H1 (cell line): ENCODE data around the gene WNT9A. TPM values are rescaled to one million over a fixed set of nuclear protein-coding genes. Genes with fewer than 3 reads are reported as not detected.

Experiments used
- CTCF ChIA-PET: fragments of 300-600 bp; sonication (Branson Sonifier 250); formaldehyde crosslinking; loops from one replicate; lab custom pipeline; 2021; ENCODE audit not compliant: partially characterized antibody; lab: Charles Lee
- POLR2A ChIA-PET: fragments of 300-600 bp; sonication (Branson Sonifier 250); formaldehyde crosslinking; loops from one replicate; lab custom pipeline; 2021; ENCODE audit warnings: inconsistent platforms; ENCODE audit not compliant: partially characterized antibody; lab: Charles Lee
- DNase-seq, 2 experiments: peaks; one replicate each; pipeline versions ENCODE4 v3.0.0 to v3.0.0-alpha.2; 2010 to 2022; ENCODE audit warnings: low spot score in 2 of 2, low read depth in 1 of 2, mixed read lengths in 1 of 2
- FAIRE-seq: peaks from 2 replicates; lab custom pipeline; 2011; peaks lifted over from hg19 to GRCh38; lab: Jason Lieb, UNC
- H2AFZ ChIP-seq: 2 replicates; pipeline ENCODE4 v1.8.1; 2012; ENCODE audit warnings: low read length, inconsistent platforms
- H2AK5ac ChIP-seq: 2 replicates; pipeline ENCODE4 v1.6.1; 2013; ENCODE audit warnings: low read depth, low read length
- H2BK120ac ChIP-seq: replicated peaks from 2 replicates; pipeline ENCODE3; 2013; ENCODE audit warnings: low read depth, low read length, inconsistent platforms
- H2BK12ac ChIP-seq: 2 replicates; pipeline ENCODE4 v1.6.1; 2013; ENCODE audit warnings: low read depth, low read length
- H2BK15ac ChIP-seq: 2 replicates; pipeline ENCODE4 v1.6.1; 2013; ENCODE audit warnings: low read length
- H2BK20ac ChIP-seq: 2 replicates; pipeline ENCODE4 v1.6.1; 2013; ENCODE audit warnings: low read length
- H2BK5ac ChIP-seq: 2 replicates; pipeline ENCODE4 v1.6.1; 2013; ENCODE audit warnings: low read depth, low read length
- H3K14ac ChIP-seq: 2 replicates; pipeline ENCODE4 v1.6.1; 2013; ENCODE audit warnings: inconsistent platforms; ENCODE audit not compliant: insufficient read length
- H3K18ac ChIP-seq: 2 replicates; pipeline ENCODE4 v1.6.1; 2013; ENCODE audit warnings: low read length; ENCODE audit errors: extremely low read depth
- H3K23ac ChIP-seq: 2 replicates; pipeline ENCODE4 v1.6.1; 2013; ENCODE audit warnings: inconsistent platforms; ENCODE audit not compliant: insufficient read length
- H3K23me2 ChIP-seq: 2 replicates; pipeline ENCODE4 v1.6.1; 2013; ENCODE audit warnings: low read depth, low read length
- H3K27ac ChIP-seq: 2 replicates; pipeline ENCODE4 v1.6.1; 2011; ENCODE audit warnings: low read depth, low read length, inconsistent platforms
- H3K27me3 ChIP-seq, 4 experiments: replicated peaks in 1 of 4; 1 replicate in 1 of 4; 2 replicates in 3 of 4; pipeline versions ENCODE4 v1.6.1 to v1.8.1; 2011 to 2013; ENCODE audit warnings: low read length in 3 of 4, mild to moderate bottlenecking in 3 of 4, inconsistent platforms in 2 of 4, mixed read lengths in 2 of 4, moderate library complexity in 1 of 4; ENCODE audit not compliant: control insufficient read depth in 3 of 4, insufficient read depth in 3 of 4; ENCODE audit errors: extremely low read depth in 1 of 4
- H3K36me3 ChIP-seq, 4 experiments: 2 replicates each; pipeline versions ENCODE4 v1.6.1 to v1.8.1; 2011 to 2013; ENCODE audit warnings: mild to moderate bottlenecking in 4 of 4, low read length in 3 of 4, moderate library complexity in 2 of 4, control low read depth in 1 of 4, inconsistent platforms in 1 of 4; ENCODE audit not compliant: insufficient read depth in 4 of 4, control insufficient read depth in 2 of 4
- H3K4ac ChIP-seq: replicated peaks from 2 replicates; pipeline ENCODE3; 2013; ENCODE audit warnings: low read length, low read depth, mixed read lengths, inconsistent platforms; ENCODE audit not compliant: insufficient read length
- H3K4me1 ChIP-seq, 4 experiments: replicated peaks in 1 of 4; 1 replicate in 1 of 4; 2 replicates in 3 of 4; pipeline versions ENCODE4 v1.6.1 to v1.8.1; 2011 to 2013; ENCODE audit warnings: low read length in 3 of 4, inconsistent platforms in 2 of 4, mixed read lengths in 1 of 4; ENCODE audit not compliant: insufficient read depth in 4 of 4, control insufficient read depth in 3 of 4
- H3K4me2 ChIP-seq, 2 experiments: 2 replicates each; pipeline versions ENCODE4 v1.6.1 to v1.8.1; 2011 to 2013; ENCODE audit warnings: low read depth in 2 of 2, low read length in 2 of 2, control low read depth in 1 of 2, inconsistent platforms in 1 of 2, mild to moderate bottlenecking in 1 of 2; ENCODE audit not compliant: insufficient read depth in 1 of 2
- H3K4me3 ChIP-seq, 4 experiments: fragments of 200-600, 300-600 bp in 1 of 4; sonication (generic), shearing (Covaris generic), sonication (Bioruptor Twin) in 1 of 4; 2 replicates each; pipeline versions ENCODE4 v1.5.1 to v1.8.1; 2011 to 2016; ENCODE audit warnings: low read length in 4 of 4, low read depth in 3 of 4, control low read depth in 2 of 4, inconsistent platforms in 2 of 4, mild to moderate bottlenecking in 2 of 4, mixed read lengths in 1 of 4, moderate library complexity in 1 of 4; ENCODE audit not compliant: insufficient read depth in 2 of 4; ENCODE audit errors: extremely low read depth in 1 of 4
- H3K56ac ChIP-seq: replicated peaks from 2 replicates; pipeline ENCODE3; 2013; ENCODE audit warnings: low read depth, mild to moderate bottlenecking, mixed read lengths, low read length, inconsistent platforms; ENCODE audit not compliant: insufficient read length
- H3K79me1 ChIP-seq: 2 replicates; pipeline ENCODE4 v1.6.1; 2013; ENCODE audit warnings: low read depth, low read length, control low read depth
- H3K79me2 ChIP-seq, 2 experiments: 2 replicates each; pipeline versions ENCODE4 v1.6.1 to v1.8.1; 2012 to 2013; ENCODE audit warnings: low read length in 2 of 2, mild to moderate bottlenecking in 2 of 2, inconsistent platforms in 1 of 2; ENCODE audit not compliant: insufficient read depth in 2 of 2, control insufficient read depth in 1 of 2
- H3K9ac ChIP-seq, 4 experiments: replicated peaks in 1 of 4; 1 replicate in 1 of 4; 2 replicates in 3 of 4; pipeline versions ENCODE4 v1.6.1 to v1.8.1; 2011 to 2013; ENCODE audit warnings: low read depth in 3 of 4, low read length in 3 of 4, control low read depth in 2 of 4, mild to moderate bottlenecking in 2 of 4, moderate library complexity in 2 of 4, inconsistent platforms in 1 of 4; ENCODE audit errors: extremely low read depth in 1 of 4
- H3K9me3 ChIP-seq, 2 experiments: 2 replicates each; pipeline versions ENCODE4 v1.6.1 to v1.8.1; 2012 to 2013; ENCODE audit warnings: mild to moderate bottlenecking in 2 of 2, moderate library complexity in 2 of 2, control low read depth in 1 of 2, inconsistent platforms in 1 of 2, low read depth in 1 of 2, low read length in 1 of 2, mixed read lengths in 1 of 2; ENCODE audit not compliant: insufficient read depth in 2 of 2
- H4K20me1 ChIP-seq, 2 experiments: replicated peaks in 1 of 2; 2 replicates each; pipeline versions ENCODE3 to v1.8.1; 2011 to 2013; ENCODE audit warnings: inconsistent platforms in 2 of 2, low read length in 2 of 2, mild to moderate bottlenecking in 1 of 2; ENCODE audit not compliant: insufficient read depth in 2 of 2, control insufficient read depth in 1 of 2
- H4K5ac ChIP-seq: 2 replicates; pipeline ENCODE4 v1.6.1; 2013; ENCODE audit warnings: low read length, low read depth, mixed read lengths, inconsistent platforms; ENCODE audit not compliant: insufficient read length
- H4K8ac ChIP-seq: 2 replicates; pipeline ENCODE4 v1.8.0; 2013; ENCODE audit warnings: mild to moderate bottlenecking, moderate library complexity, low read length, inconsistent platforms; ENCODE audit not compliant: insufficient read depth; ENCODE audit errors: extremely low read depth
- H4K91ac ChIP-seq: replicated peaks from 2 replicates; pipeline ENCODE3; 2013; ENCODE audit warnings: low read length, mixed read lengths, inconsistent platforms; ENCODE audit not compliant: insufficient read length
- ASH2L ChIP-seq: fragments of 200-600, 300-600 bp; sonication (generic); IDR thresholded peaks from one replicate; pipeline ENCODE4 v1.7.1; 2017; ENCODE audit warnings: low read length
- CREB1 ChIP-seq: IDR thresholded peaks from 2 replicates; pipeline ENCODE4 v1.6.1; 2012; ENCODE audit warnings: inconsistent platforms
- POLR2A ChIP-seq, 2 experiments: IDR thresholded peaks; 1 replicate in 1 of 2; 2 replicates in 1 of 2; pipeline ENCODE4 v1.6.1; 2011; ENCODE audit warnings: low read depth in 2 of 2, low read length in 2 of 2, mild to moderate bottlenecking in 2 of 2; ENCODE audit errors: control extremely low read depth in 1 of 2
- POU5F1 ChIP-seq: IDR thresholded peaks from 2 replicates; pipeline ENCODE4 v1.6.1; 2011; ENCODE audit warnings: low read depth, mild to moderate bottlenecking, low read length, moderate library complexity
- SIRT6 ChIP-seq: IDR thresholded peaks from one replicate; pipeline ENCODE4 v1.7.1; 2012; ENCODE audit warnings: low read length, inconsistent platforms
- WGBS, 2 experiments: shearing (Covaris generic) in 1 of 2; methylation state at CpG; one replicate each; pipeline versions ENCODE4 v1.1.6 to v1.1.7; 2013 to 2015; ENCODE audit warnings: low lambda C conversion rate in 2 of 2, mixed read lengths in 2 of 2, inconsistent platforms in 1 of 2, low coverage in 1 of 2, missing lambda C conversion rate in 1 of 2; ENCODE audit not compliant: insufficient replicate concordance in 2 of 2, insufficient coverage in 1 of 2, insufficient read length in 1 of 2; ENCODE audit errors: extremely low coverage in 1 of 2, missing lambda C conversion rate in 1 of 2; 5-methylcytosine and 5-hydroxymethylcytosine counted together
- polyA plus RNA-seq, 7 experiments: library from polyadenylated mRNA; depleted of rRNA in 3 of 7; stranded (reverse) in 5 of 7; unstranded in 2 of 7; fragments of >200 nt in 5 of 7; fragments of 200-250 nt in 2 of 7; gene quantifications; 1 replicate in 5 of 7; 2 replicates in 1 of 7; 4 replicates in 1 of 7; pipeline versions ENCODE4 v1.2.1 to v1.2.3, GENCODE V29; 2011 to 2013; ENCODE audit warnings: missing spikeins in 2 of 7, mixed read lengths in 2 of 7
- total RNA-seq: library from RNA; stranded (reverse); fragmentation: NEBNext Ultra II Directional; extraction: Animal tissue kit (Norgen Biotek cat#: 25700); gene quantifications from 2 replicates; pipeline ENCODE4 v1.2.1, GENCODE V29; 2021
- TF ChIP-seq, protein P1 (sequence below): IDR thresholded peaks from 2 replicates; pipeline ENCODE4 v1.6.1; 2011; ENCODE audit warnings: low read length, improper control_type of control experiment

Gene WNT9A
- total and polyA plus RNA-seq, 2 of the 8 experiments (the other 6 are each of a cell fraction or from before 2014, with no cell fraction given), result 1.1 to 1.5 TPM

- H4K5ac ChIP-seq, result no peak overlapping the region
- no peak overlapping the region for H3K56ac ChIP-seq
- H2BK5ac ChIP-seq, result no peak overlapping the region
- no peaks in the 10 kb centered on the region for H3K79me2 ChIP-seq
- H4K8ac ChIP-seq, result no peak overlapping the region
- no peaks in the 10 kb centered on the region for H3K9me3 ChIP-seq
- FAIRE-seq (no peak), DNase-seq (peak in 1 of 2 experiments; percentile 41)
- no peak overlapping the region for H3K4ac ChIP-seq
- no peak overlapping the region for H3K14ac ChIP-seq
- 88% methylated on average over 13 of the region's 13 CpGs; no CpG with 5 or more reads in 1 of the 2 experiments for WGBS, 2 experiments
- no peaks in the 10 kb centered on the region for H4K20me1 ChIP-seq
- no peaks in the 10 kb centered on the region for H3K27me3 ChIP-seq
- H2BK15ac ChIP-seq, result no peak overlapping the region
- H3K23ac ChIP-seq, result no peak overlapping the region
- H2BK120ac ChIP-seq, result no peak overlapping the region
- H3K27ac ChIP-seq, result no peak overlapping the region
- H3K18ac ChIP-seq, result no peak overlapping the region
- no peak overlapping the region for H3K4me3 ChIP-seq
- no peak overlapping the region for H2AFZ ChIP-seq
- no peak overlapping the region for H2BK12ac ChIP-seq
- ChIA-PET POLR2A (no interaction called here), CTCF (interaction anchor here (0.7 to 1.6 kb wide), 5 partner anchors 10 to 137 kb away, joined by 3 to 5 read pairs (median 3); no protein-coding TSS in a partner anchor)
- no peak overlapping the region for H2AK5ac ChIP-seq
- H3K36me3 ChIP-seq, result no peaks in the 10 kb centered on the region
- no peak overlapping the region for H2BK20ac ChIP-seq
- H3K79me1 ChIP-seq, result no peaks in the 10 kb centered on the region
- peaks cover 0 to 9% (median 2%) of the 10 kb centered on the region in 4 experiments; a peak in 4 of 7 replicates for H3K4me1 ChIP-seq
- no peak overlapping the region; a peak in 1 of 7 replicates for H3K9ac ChIP-seq
- H3K4me2 ChIP-seq, result no peak overlapping the region
- H3K23me2 ChIP-seq, result no peaks in the 10 kb centered on the region; the same call in 1 of the 2 replicates
- H4K91ac ChIP-seq, result no peak overlapping the region
- TF ChIP-seq POU5F1, result no peak
- TF ChIP-seq, protein P1, sequence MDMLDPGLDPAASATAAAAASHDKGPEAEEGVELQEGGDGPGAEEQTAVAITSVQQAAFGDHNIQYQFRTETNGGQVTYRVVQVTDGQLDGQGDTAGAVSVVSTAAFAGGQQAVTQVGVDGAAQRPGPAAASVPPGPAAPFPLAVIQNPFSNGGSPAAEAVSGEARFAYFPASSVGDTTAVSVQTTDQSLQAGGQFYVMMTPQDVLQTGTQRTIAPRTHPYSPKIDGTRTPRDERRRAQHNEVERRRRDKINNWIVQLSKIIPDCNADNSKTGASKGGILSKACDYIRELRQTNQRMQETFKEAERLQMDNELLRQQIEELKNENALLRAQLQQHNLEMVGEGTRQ, result no peak
- no peak for TF ChIP-seq CREB1
- no peak for TF ChIP-seq ASH2L
- TF ChIP-seq POLR2A (IDR thresholded peaks at IDR 0.05; ENCODE audit: control extremely low read depth in 1 of 2, low read depth in 2 of 2, low read length in 2 of 2), result no peak
- no peak for TF ChIP-seq SIRT6
These were observed 47.1 kb downstream of the WNT9A start for GRCh38 chr1:227900571-227901051.
